DMS79 (cell line): ENCODE results near the gene CNOT6L.
A peak's percentile ranks its signal among the peaks of the same experiment; 100 is the strongest.

Experiments used
- DNase-seq: peaks from one replicate; lab custom pipeline; 2025; lab: John Stamatoyannopoulos, UW

The CNOT6L gene

DNA sequence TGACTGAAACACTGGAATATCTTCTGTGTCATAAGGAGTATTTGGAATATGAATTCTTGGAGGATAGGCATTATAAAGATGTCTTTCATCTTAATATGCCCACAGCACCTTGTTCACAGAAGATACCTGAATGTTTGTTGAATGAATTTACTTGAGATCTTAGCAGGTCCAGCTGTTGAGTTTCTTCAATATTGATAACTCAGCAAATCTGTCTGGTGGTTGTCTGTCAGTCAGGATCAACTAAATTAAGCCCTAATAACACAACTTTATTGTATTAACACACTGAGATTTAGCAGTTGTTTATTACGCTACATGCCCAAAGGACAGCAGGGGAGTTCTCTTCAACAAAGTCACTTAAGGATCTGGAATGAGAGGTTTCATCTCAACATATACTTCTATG lies 106.5 kb downstream of the CNOT6L start:
- no peak for DNase-seq

DNA sequence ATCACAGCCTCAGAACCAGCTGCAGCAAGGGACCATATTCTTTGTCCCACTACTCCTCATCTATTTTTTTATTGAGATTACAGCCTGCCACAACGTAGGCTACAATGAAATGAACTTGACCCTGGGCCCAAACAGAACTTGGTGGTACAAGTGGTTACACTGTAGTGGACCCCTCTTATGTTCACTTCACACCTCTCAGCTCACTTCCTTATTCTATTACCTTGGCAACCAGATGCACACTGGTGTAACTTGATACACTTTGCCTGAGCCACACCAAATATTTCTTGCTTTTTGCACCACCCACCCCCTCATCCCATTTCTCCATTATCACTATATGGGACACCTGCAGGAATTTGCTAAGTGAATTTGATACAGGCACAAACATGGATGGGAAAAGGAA lies 107.7 kb downstream of the CNOT6L start:
- DNase-seq = no peak

DNA sequence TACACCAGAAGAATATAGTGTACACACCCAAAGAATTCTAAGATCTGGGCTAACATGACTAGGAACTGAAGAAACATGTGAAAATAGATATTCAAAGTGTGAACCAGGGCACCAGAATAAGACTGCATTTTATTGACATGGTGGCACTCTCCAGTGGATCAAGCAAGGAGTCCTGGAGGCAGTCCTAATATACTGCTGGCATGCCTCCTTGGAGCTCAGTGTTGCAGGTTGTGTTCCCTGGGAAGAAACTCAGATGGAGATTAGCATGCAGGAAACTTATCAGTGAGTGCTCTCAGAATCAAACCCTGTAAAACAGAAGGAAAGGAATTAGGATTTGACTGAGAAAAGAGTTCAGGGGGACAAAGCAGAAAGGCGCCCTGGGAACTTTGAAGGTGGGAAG lies 108.5 kb downstream of the CNOT6L start:
- DNase-seq = no peak

DNA sequence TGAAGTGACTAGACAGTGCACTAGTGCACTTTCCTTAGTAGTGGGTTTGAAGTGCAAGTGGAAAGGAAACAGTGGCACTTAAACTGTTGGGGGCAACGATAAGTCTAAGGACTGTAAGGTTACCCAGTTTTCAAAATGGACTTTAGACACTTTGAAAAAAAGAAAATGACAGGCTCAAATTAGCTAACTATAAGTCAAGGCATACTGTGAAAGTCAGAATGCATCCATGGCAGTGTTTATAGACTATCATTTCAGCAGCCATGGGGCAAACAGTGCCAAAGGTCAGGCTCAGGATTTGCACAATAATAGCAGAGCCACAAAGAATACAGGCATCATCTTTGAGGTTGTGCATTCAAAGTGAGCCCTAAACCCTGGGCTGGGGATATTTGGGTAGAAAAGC lies 109.1 kb downstream of the CNOT6L start:
- DNase-seq = no peak

GRCh38 chr4:77706717-77707116 lies 112.5 kb downstream of the CNOT6L start:
- DNase-seq = no peak

DNA sequence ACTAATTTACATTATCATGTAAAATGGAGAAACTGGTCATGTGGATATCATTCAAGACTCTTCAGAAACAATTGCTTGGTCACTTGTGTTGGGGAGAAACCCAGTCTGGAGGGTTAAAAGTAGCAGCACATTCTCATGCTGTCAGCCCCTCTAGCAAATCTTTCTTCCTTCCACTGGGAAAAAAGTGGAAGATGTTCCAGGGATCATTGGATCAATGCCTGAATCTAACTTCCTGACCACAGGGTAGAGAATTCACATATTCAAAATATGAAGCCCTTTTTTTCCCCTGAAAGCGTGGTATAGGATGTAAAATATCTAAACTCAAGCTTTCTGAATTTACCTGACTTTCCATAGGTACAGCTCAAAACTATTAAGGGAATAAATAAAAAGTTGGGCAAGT lies 115.5 kb downstream of the CNOT6L start:
- DNase-seq = no peak

GRCh38 chr4:77701121-77701520 lies 118.0 kb downstream of the CNOT6L start:
- no peak for DNase-seq

DNA sequence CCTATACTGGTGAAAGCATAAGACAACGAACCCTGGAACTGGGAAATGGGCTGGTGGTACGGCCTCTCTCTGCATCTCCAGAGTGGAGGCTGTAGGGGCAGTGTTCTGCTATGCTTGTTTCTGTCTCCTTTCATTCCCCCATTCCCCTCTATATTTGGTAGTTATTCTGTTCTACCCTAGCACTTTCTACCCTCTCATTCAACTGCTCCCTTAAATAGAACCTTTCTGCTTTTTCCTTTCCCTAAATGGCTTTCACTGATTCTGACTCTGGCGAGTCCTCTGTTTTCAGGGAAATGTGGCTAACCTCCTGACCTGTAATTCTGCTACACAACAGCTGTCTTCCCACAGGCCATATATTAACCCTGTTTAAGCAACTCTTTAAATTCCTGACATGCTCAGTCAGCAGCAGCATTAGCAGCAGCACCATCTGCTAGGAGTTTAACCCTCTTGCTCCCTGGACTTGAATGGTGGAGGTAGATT lies 119.4 kb downstream of the CNOT6L start:
- no peak for DNase-seq

DNA sequence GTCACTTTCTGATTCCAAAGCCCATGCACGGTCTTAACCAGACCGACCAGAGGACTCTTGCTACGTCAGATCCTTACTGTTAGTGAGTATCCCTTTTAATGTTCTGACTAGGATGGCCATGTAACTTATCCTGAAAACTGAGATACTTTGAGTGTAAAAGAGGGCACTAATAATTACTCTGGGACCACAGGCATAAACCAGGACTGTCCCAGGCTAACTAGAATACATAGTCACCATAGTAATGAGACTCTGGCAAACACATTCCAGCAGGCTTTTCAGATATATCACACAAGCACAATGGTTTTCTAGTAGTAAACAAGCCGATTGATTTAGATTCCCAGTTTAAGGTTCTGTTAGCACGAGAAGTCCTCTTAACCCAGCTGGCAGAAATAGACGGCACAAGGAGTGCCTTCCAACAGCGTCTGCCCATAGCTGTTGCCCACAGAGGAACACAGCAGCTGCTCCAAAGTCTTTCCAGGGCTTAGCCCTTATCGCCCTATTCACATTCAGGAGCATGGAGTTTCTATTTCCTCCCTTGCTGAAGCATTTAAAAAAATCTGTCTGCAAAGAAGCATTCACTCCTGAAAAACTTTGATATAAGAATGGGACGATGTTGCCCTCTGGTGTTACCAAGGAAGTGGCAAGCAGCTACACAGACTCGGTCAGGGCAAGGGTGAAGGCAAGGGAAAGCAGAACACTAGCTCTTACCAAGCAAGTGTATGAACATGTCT lies 121.1 kb downstream of the CNOT6L start:
- peak; percentile 54 for DNase-seq

DNA sequence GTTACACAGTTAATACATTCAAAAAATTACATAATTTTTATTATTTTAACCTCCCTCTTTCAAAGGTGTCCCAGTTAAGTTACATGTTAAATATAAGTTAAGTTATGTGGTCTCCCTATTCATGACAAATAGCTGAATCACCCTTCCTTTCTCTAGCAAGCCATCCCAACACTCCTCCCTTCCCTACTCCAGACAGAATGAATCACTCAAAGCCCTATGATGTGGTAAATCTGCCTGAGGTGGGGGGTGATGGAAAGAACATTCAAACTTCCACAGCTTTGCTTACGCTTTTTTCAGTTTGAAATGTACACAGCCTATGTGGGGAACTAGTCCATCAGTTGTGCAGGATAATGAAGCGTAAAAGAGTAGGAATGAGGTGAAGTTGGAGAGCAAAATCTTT lies 123.4 kb downstream of the CNOT6L start:
- DNase-seq = no peak

DNA sequence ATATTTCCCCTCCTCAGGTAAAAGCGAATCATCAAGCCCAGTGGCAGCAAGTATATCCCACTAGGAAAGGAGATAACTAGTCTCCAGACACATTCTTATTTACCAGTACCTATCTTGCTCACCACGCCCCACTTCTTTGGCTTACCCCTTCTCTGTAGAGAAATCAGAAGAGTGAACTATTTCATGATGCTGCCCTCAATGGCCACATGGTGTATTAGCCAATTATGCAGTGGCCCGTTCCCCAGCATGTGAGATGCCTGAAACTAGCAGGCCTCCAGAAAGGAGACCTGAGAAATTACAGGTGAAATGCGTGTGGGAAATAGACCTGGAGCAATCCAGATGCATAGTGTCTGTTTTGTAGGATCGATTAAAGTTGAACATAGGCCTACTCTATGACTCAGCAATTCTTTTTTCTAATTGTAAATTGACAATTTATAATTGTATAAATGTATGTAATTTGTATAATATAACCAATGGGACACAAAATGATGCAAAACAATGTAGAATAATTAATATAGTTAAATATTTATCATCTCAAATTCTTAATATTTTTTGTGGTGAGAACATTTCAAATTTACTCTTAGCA lies 126.2 kb downstream of the CNOT6L start:
- no peak for DNase-seq

DNA sequence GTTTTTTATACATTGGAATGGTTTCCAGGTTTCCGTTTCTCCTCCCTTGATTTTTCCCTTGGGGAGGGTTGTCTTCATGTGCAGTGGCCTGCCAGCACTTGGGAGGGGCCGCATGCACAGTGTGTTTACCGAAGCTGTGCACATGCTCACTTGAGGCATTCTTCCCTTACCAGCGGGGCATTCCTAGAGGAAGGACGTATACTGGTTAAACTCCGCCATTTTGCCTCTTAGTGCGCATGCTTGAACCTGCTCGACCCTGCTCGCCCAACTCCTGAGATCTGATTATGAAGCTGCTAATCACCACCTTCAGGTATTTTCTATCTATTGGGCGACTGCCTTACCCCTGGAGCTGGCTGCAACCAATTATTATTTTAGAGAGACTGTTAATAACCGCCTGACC lies 137.4 kb downstream of the CNOT6L start:
- DNase-seq = no peak

DNA sequence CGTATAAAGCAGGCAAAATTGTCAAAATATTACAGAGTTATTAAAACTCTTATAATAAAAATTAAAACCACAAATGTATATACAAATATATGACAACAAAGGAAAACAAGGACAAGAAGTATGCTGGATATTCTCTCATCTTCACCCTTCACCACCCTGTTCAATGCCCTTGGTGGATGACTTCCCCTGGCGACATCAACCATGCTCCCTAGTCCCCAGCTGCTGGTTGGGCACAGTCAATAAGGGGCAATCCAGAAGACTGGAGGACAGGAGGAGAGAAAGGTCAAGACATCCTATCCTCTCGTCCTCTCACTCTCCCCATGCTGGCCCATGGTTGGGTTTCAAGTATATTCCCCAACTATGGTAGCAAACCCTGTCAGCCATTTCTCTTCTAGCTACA lies 142.3 kb downstream of the CNOT6L start:
- no peak for DNase-seq

GRCh38 chr4:77671051-77671450 lies 148.1 kb downstream of the CNOT6L start:
- no peak for DNase-seq

GRCh38 chr4:77669946-77670590 lies 149.1 kb downstream of the CNOT6L start:
- DNase-seq = peak; percentile 74

GRCh38 chr4:77665381-77666069 lies 153.6 kb downstream of the CNOT6L start:
- no peak for DNase-seq
